HG02571 (cell line): ENCODE data around the gene MTCL3.
"Not testable (repeated sequence)": the region's sequence is repeated elsewhere in the genome, so short reads cannot be mapped to it uniquely, and the experiment has no call there.

Experiments
- ATAC-seq: cut with Tn5 transposase; IDR thresholded peaks from one replicate; pipeline ENCODE4 v1.9.1; 2021; ENCODE audit warnings: mild to moderate bottlenecking, moderate library complexity; ENCODE audit not compliant: unreplicated experiment

The MTCL3 gene

GRCh38 chr6:127439718-127440117, 79.4 kb downstream of the MTCL3 start:
- no peak for ATAC-seq

DNA sequence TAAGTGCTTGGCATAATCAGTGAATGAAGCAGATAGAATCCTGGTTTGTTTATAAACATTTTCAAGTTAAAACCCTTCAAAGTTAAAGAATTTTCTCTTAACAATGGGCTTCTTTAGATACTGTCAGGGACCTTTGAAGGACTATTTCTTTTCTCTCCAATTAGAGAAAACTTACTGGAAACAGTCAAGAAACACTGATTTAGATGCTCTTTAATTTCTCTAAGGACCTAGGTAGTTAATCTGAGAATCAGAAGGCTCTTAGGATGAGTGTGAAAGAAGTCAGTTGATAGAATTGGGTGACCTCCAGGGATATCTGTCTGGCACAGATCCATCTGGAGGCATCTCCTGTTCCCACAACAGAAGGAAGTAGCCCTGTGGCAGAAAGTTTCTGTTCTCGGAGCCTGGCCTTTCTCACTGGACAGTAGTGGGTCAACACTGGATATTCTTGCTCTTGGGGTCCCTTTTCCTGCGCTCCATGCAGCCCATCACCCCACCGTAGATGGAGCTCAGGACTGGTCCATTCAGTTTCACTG, 82.5 kb downstream of the MTCL3 start:
- no peak for ATAC-seq

- ATAC-seq, result no peak
These were observed 83.4 kb downstream of the MTCL3 start for GRCh38 chr6:127435626-127436220.

GRCh38 chr6:127434651-127435050, 84.5 kb downstream of the MTCL3 start:
- no peak for ATAC-seq

GRCh38 chr6:127428562-127428961, 90.6 kb downstream of the MTCL3 start:
- ATAC-seq, result not testable (repeated sequence)

DNA sequence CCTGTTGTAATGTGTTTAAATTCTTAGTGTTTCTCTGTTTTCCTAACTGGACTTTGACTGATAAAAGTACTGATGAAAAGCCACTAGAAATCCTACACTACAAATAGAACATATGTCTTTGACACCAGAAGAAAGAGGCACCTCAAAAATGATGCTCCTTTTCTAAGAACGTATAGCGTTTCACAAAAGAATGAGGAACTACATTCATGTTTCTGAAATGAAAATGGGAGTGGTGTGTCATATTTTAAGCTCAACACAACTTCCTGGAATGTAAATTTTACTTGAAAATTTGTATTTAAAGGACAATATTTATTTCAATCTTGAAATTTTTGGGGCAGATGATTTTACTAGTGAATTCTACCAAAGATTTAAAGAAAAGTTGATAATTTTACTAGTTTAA, 95.2 kb downstream of the MTCL3 start:
- ATAC-seq, result no peak
